Medulla oblongata (tissue), 1 donor: ENCODE results near the gene TOPBP1.
"Not testable (repeated sequence)": the region's sequence is repeated elsewhere in the genome, so short reads cannot be mapped to it uniquely, and the experiment has no call there.

Experiments used
- DNase-seq: peaks from one replicate; pipeline ENCODE4 v3.0.0-alpha.2; 2015; ENCODE audit errors: extremely low spot score

The TOPBP1 gene

GRCh38 chr3:133661454-133662277, at the start of gene TOPBP1:
TOPBP1 (minus strand) TSS chr3:133661941; CDS start chr3:133661127, 814 bp downstream.
- peak; percentile 75 for DNase-seq

- DNase-seq: no peak
These were observed 49.3 kb upstream of the TOPBP1 start for GRCh38 chr3:133711013-133711412.

- DNase-seq: no peak
These were observed 47.5 kb upstream of the TOPBP1 start for GRCh38 chr3:133709139-133709750.

GRCh38 chr3:133706033-133706432, 44.3 kb upstream of the TOPBP1 start:
- no peak for DNase-seq

- DNase-seq: no peak
These were observed 42.2 kb upstream of the TOPBP1 start for GRCh38 chr3:133703915-133704314.

- DNase-seq: no peak
These were observed 40.0 kb upstream of the TOPBP1 start for GRCh38 chr3:133701435-133702358.

GRCh38 chr3:133700351-133700750, 38.6 kb upstream of the TOPBP1 start:
- DNase-seq: no peak

GRCh38 chr3:133699903-133700302, 38.2 kb upstream of the TOPBP1 start:
- DNase-seq: no peak

- DNase-seq: no peak
These were observed 37.7 kb upstream of the TOPBP1 start for GRCh38 chr3:133699467-133699866.

- DNase-seq: no peak
These were observed 36.2 kb upstream of the TOPBP1 start for GRCh38 chr3:133697960-133698359.

- no peak for DNase-seq
These were observed 33.9 kb upstream of the TOPBP1 start for GRCh38 chr3:133695560-133696171.

- DNase-seq: no peak
These were observed 32.8 kb upstream of the TOPBP1 start for GRCh38 chr3:133694288-133695268.

- DNase-seq: no peak
These were observed 32.1 kb upstream of the TOPBP1 start for GRCh38 chr3:133693821-133694220.

GRCh38 chr3:133692759-133693158, 31.0 kb upstream of the TOPBP1 start:
- no peak for DNase-seq

GRCh38 chr3:133691273-133692107, 29.7 kb upstream of the TOPBP1 start:
- DNase-seq: no peak

GRCh38 chr3:133677993-133678392, 16.3 kb upstream of the TOPBP1 start:
- not testable (repeated sequence) for DNase-seq

GRCh38 chr3:133676336-133677118, 14.8 kb upstream of the TOPBP1 start:
- peak; percentile 74 for DNase-seq

- no peak for DNase-seq
These were observed 14.0 kb upstream of the TOPBP1 start for GRCh38 chr3:133675631-133676335.
